ENCODE results near the gene LMAN1L.
A peak's percentile ranks its signal among the peaks of the same experiment; 100 is the strongest.

LMAN1L gene

DNA sequence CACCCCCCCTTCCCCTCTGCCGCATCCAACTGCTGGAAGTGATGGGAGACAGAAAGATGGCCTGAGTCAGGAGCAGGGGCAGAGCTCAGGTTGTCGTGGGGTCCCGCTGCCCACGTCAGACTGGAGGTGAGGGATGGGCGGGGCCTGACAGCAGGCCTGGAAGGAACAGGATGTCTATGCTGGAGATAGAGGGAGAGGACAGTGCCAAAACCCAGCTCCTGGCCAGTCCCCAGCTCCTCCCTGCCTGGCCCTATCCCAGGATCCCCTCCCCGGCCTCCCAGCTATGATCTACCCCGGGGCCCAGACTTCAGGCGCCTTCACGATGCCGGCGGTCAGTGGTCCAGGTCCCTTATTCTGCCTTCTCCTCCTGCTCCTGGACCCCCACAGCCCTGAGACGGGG is at the start of gene LMAN1L:
Gene LMAN1L (plus strand): TSS at position 303 of the 400 bp plus-strand sequence. CDS start 20 bp downstream, at position 323.
- Histone ChIP-seq H3K36me3 (ENCODE audit: insufficient read depth, low read length) (no peaks in the 10 kb centered on the region), H3K27me3 (ENCODE audit: insufficient read depth, low read length) (no peaks in the 10 kb centered on the region), H3K79me2 (ENCODE audit: control insufficient read depth, insufficient read depth, low read length, unreplicated experiment) (no peaks in the 10 kb centered on the region), H3K4me3 (ENCODE audit: low read depth, low read length) (no peak within 1 kb of the TSS), H3K27ac (ENCODE audit: low read depth, low read length) (no peak within 1 kb of the TSS), H2AFZ (ENCODE audit: low read length, unreplicated experiment) (no peak within 1 kb of the TSS), H3K4me1 (ENCODE audit: control insufficient read depth, insufficient read depth, low read length, unreplicated experiment) (peaks cover 4% of the 10 kb centered on the region)

GRCh38 chr15:74763416-74763815 is 49.2 kb upstream of the LMAN1L start:
- no peaks in the 10 kb centered on the region for H3K79me2 ChIP-seq (ENCODE audit: control insufficient read depth, insufficient read depth, low read length, unreplicated experiment)
- H2AFZ ChIP-seq (ENCODE audit: low read length, unreplicated experiment), result no peak overlapping the region
- H3K27ac ChIP-seq (ENCODE audit: low read depth, low read length), result no peak overlapping the region
- no peaks in the 10 kb centered on the region for H3K27me3 ChIP-seq (ENCODE audit: insufficient read depth, low read length)
- no peaks in the 10 kb centered on the region for H3K4me1 ChIP-seq (ENCODE audit: control insufficient read depth, insufficient read depth, low read length, unreplicated experiment)
- no peak overlapping the region for H3K4me3 ChIP-seq (ENCODE audit: low read depth, low read length)
- no peaks in the 10 kb centered on the region for H3K36me3 ChIP-seq (ENCODE audit: insufficient read depth, low read length)

DNA sequence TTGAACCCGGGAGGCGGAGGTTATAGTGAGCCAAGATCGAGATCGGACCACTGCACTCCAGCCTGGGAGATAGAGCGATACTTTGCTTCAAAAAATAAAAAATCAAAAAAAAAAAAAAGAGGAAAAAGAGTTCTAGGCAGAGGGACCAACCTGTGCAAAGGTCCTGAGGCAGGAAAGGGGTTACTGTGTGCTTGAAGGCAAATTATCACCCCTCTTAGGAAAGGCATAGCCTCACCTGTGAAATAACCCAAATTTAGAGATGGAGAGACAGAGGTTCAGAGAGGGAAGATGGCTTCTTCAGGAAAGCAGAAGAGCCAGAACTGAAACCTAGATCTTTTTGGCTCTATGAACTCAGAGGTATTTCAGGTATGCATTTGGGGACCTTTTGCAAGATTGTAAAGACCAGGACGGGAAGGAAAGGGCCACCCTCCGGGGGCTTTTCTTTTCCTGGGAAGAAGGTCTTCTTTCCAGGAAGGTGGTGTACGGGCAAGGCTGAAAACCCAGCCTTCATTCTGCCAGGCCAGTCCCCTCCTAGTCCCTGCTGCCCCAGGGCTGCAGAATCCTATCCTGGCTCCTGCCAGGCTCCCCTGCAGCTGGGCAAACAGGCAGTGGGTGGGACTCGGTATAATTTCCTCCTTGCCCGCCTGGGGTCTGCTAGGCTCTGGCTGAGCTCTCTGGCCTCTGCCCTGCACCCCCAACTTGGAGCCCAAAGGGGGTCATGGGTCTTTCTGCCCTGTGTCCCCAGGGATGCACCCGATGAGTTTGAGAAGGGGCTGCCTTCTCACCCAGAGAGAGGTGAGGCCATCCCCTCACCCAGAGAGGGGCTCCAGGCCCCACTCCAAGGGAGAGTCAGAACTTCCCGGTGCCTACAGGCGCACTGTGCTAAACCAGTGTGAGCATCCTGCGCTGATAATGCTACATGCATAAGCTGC is 45.2 kb upstream of the LMAN1L start:
- Histone ChIP-seq H3K4me3 (ENCODE audit: low read depth, low read length) (no peak overlapping the region), H3K36me3 (ENCODE audit: insufficient read depth, low read length) (no peaks in the 10 kb centered on the region), H3K27me3 (ENCODE audit: insufficient read depth, low read length) (peaks cover 5% of the 10 kb centered on the region; the same call in 1 of the 2 replicates), H3K4me1 (ENCODE audit: control insufficient read depth, insufficient read depth, low read length, unreplicated experiment) (no peaks in the 10 kb centered on the region), H2AFZ (ENCODE audit: low read length, unreplicated experiment) (no peak overlapping the region), H3K27ac (ENCODE audit: low read depth, low read length) (no peak overlapping the region), H3K79me2 (ENCODE audit: control insufficient read depth, insufficient read depth, low read length, unreplicated experiment) (no peaks in the 10 kb centered on the region)

GRCh38 chr15:74768099-74768770 is 44.4 kb upstream of the LMAN1L start:
- H3K4me1 ChIP-seq (ENCODE audit: control insufficient read depth, insufficient read depth, low read length, unreplicated experiment), result no peaks in the 10 kb centered on the region
- H2AFZ ChIP-seq (ENCODE audit: low read length, unreplicated experiment), result no peak overlapping the region
- H3K4me3 ChIP-seq (ENCODE audit: low read depth, low read length), result peak overlapping the region; percentile 65
- peaks cover 5% of the 10 kb centered on the region; the same call in 1 of the 2 replicates for H3K27me3 ChIP-seq (ENCODE audit: insufficient read depth, low read length)
- H3K36me3 ChIP-seq (ENCODE audit: insufficient read depth, low read length), result no peaks in the 10 kb centered on the region
- H3K79me2 ChIP-seq (ENCODE audit: control insufficient read depth, insufficient read depth, low read length, unreplicated experiment), result no peaks in the 10 kb centered on the region
- H3K27ac ChIP-seq (ENCODE audit: low read depth, low read length), result no peak overlapping the region

- no peak overlapping the region for H2AFZ ChIP-seq (ENCODE audit: low read length, unreplicated experiment)
- H3K36me3 ChIP-seq (ENCODE audit: insufficient read depth, low read length), result no peaks in the 10 kb centered on the region
- H3K79me2 ChIP-seq (ENCODE audit: control insufficient read depth, insufficient read depth, low read length, unreplicated experiment), result no peaks in the 10 kb centered on the region
- no peaks in the 10 kb centered on the region for H3K4me1 ChIP-seq (ENCODE audit: control insufficient read depth, insufficient read depth, low read length, unreplicated experiment)
- peaks cover 5% of the 10 kb centered on the region; the same call in 1 of the 2 replicates for H3K27me3 ChIP-seq (ENCODE audit: insufficient read depth, low read length)
- H3K4me3 ChIP-seq (ENCODE audit: low read depth, low read length), result peak overlapping the region; percentile 65
- H3K27ac ChIP-seq (ENCODE audit: low read depth, low read length), result no peak overlapping the region
These were observed 43.8 kb upstream of the LMAN1L start for GRCh38 chr15:74768771-74769342.

- Histone ChIP-seq H3K4me3 (ENCODE audit: low read depth, low read length) (no peak overlapping the region), H2AFZ (ENCODE audit: low read length, unreplicated experiment) (no peak overlapping the region), H3K79me2 (ENCODE audit: control insufficient read depth, insufficient read depth, low read length, unreplicated experiment) (no peaks in the 10 kb centered on the region), H3K36me3 (ENCODE audit: insufficient read depth, low read length) (no peaks in the 10 kb centered on the region), H3K27me3 (ENCODE audit: insufficient read depth, low read length) (peaks cover 5% of the 10 kb centered on the region; the same call in 1 of the 2 replicates), H3K27ac (ENCODE audit: low read depth, low read length) (no peak overlapping the region), H3K4me1 (ENCODE audit: control insufficient read depth, insufficient read depth, low read length, unreplicated experiment) (no peaks in the 10 kb centered on the region)
These were observed 43.1 kb upstream of the LMAN1L start for GRCh38 chr15:74769463-74770025.

DNA sequence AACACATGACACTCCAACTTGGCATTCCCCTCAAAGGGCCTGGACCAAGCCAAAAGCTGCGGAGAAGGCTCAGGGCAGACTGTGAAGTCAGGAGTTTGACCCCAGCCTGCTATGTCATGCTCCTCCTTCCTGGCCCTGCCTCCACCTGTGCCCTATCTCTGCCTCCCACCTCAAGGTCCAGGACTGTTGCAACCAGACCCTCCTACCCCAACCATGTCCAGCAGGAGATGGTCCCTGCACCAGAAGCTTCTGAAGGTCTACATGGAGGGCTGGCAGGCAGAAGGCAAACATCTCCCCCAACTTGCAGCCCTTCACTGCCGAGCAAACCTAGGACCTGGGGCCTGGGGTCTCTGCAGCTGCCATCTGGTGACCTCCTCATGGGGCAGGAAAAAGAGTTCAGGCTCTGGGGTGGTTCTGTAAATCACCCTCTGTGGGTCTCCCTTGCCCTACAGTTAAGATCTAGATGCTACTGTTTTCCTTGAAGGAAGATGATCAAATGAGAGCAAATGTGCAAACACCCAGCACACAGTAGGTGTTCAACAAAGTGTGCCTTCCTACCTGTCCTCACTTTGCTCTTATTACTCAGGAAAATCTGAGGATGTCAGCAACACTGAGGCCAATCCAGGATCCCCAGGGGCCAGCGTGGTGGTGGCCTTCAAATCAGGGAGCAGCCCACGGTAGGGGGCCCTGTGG is 42.3 kb upstream of the LMAN1L start:
- Histone ChIP-seq H2AFZ (ENCODE audit: low read length, unreplicated experiment) (no peak overlapping the region), H3K4me3 (ENCODE audit: low read depth, low read length) (no peak overlapping the region), H3K36me3 (ENCODE audit: insufficient read depth, low read length) (no peaks in the 10 kb centered on the region), H3K79me2 (ENCODE audit: control insufficient read depth, insufficient read depth, low read length, unreplicated experiment) (no peaks in the 10 kb centered on the region), H3K4me1 (ENCODE audit: control insufficient read depth, insufficient read depth, low read length, unreplicated experiment) (no peaks in the 10 kb centered on the region), H3K27me3 (ENCODE audit: insufficient read depth, low read length) (peaks cover 5% of the 10 kb centered on the region; the same call in 1 of the 2 replicates), H3K27ac (ENCODE audit: low read depth, low read length) (no peak overlapping the region)

GRCh38 chr15:74773329-74773728 is 39.3 kb upstream of the LMAN1L start:
- H3K27ac ChIP-seq (ENCODE audit: low read depth, low read length), result no peak overlapping the region
- no peaks in the 10 kb centered on the region for H3K36me3 ChIP-seq (ENCODE audit: insufficient read depth, low read length)
- H3K4me1 ChIP-seq (ENCODE audit: control insufficient read depth, insufficient read depth, low read length, unreplicated experiment), result peaks cover 6% of the 10 kb centered on the region
- no peak overlapping the region for H3K4me3 ChIP-seq (ENCODE audit: low read depth, low read length)
- H2AFZ ChIP-seq (ENCODE audit: low read length, unreplicated experiment), result no peak overlapping the region
- peaks cover 5% of the 10 kb centered on the region; the same call in 1 of the 2 replicates for H3K27me3 ChIP-seq (ENCODE audit: insufficient read depth, low read length)
- no peaks in the 10 kb centered on the region for H3K79me2 ChIP-seq (ENCODE audit: control insufficient read depth, insufficient read depth, low read length, unreplicated experiment)

DNA sequence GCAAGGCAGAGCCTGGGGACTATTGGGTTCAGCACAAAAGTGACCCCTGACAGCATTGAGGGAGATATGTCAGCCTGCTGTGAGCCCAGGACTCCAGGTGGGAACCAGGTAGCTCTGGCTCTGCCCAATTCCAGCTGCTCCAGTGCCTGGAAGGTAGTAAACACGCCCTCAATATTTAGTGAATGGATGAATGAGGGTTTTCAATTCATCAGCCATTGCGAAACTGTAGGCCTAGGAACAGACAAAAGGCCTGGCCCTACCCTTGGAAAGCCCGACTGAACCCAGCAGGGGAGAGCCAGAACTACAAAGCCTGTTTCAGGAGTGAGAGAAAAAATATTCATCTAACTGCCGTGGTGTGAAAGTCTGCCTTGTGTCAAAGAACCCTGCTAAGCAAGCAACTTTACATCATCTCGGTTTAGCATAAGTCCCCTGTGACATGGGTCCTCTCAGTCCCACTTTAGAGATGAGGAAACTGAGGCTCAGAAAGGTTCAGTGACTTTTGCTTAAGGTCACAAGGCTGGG is 38.8 kb upstream of the LMAN1L start:
- Histone ChIP-seq H3K27ac (ENCODE audit: low read depth, low read length) (no peak overlapping the region), H3K27me3 (ENCODE audit: insufficient read depth, low read length) (peaks cover 5% of the 10 kb centered on the region; the same call in 1 of the 2 replicates), H3K4me1 (ENCODE audit: control insufficient read depth, insufficient read depth, low read length, unreplicated experiment) (peaks cover 6% of the 10 kb centered on the region), H3K4me3 (ENCODE audit: low read depth, low read length) (no peak overlapping the region), H3K36me3 (ENCODE audit: insufficient read depth, low read length) (no peaks in the 10 kb centered on the region), H3K79me2 (ENCODE audit: control insufficient read depth, insufficient read depth, low read length, unreplicated experiment) (no peaks in the 10 kb centered on the region), H2AFZ (ENCODE audit: low read length, unreplicated experiment) (no peak overlapping the region)

- peaks cover 6% of the 10 kb centered on the region for H3K4me1 ChIP-seq (ENCODE audit: control insufficient read depth, insufficient read depth, low read length, unreplicated experiment)
- H3K79me2 ChIP-seq (ENCODE audit: control insufficient read depth, insufficient read depth, low read length, unreplicated experiment), result no peaks in the 10 kb centered on the region
- H3K36me3 ChIP-seq (ENCODE audit: insufficient read depth, low read length), result no peaks in the 10 kb centered on the region
- no peak overlapping the region for H3K27ac ChIP-seq (ENCODE audit: low read depth, low read length)
- no peak overlapping the region for H2AFZ ChIP-seq (ENCODE audit: low read length, unreplicated experiment)
- H3K27me3 ChIP-seq (ENCODE audit: insufficient read depth, low read length), result no peaks in the 10 kb centered on the region; the same call in 1 of the 2 replicates
- H3K4me3 ChIP-seq (ENCODE audit: low read depth, low read length), result no peak overlapping the region
These were observed 37.5 kb upstream of the LMAN1L start for GRCh38 chr15:74775132-74775562.

Data from ACC112 (cell line).